ENCODE measurements around the gene MTPN. TPM values are rescaled to one million over a fixed set of nuclear protein-coding genes. Genes with fewer than 3 reads are reported as not detected.

Gene MTPN
- total and polyA plus RNA-seq, 10 of the 15 experiments (the other 5 are each of a cell fraction or from before 2014, with no cell fraction given): 38.7 to 146 (median 85.4) TPM

- TF ChIP-seq BACH1 (IDR thresholded peaks at IDR 0.05; ENCODE audit: borderline replicate concordance): peak; percentile 20; the same call in 1 of the 2 replicates
- TF ChIP-seq NR2C1 (IDR thresholded peaks at IDR 0.05): no peak
- no peak for TF ChIP-seq NFYB (IDR thresholded peaks at IDR 0.05; ENCODE audit: insufficient read depth, low read depth, low read length)
- TF ChIP-seq ZZZ3 (IDR thresholded peaks at IDR 0.05; ENCODE audit: control insufficient read depth, insufficient read length, low read depth): no peak
- TF ChIP-seq ZNF622 (IDR thresholded peaks at IDR 0.05): no peak
- TF ChIP-seq RELB (IDR thresholded peaks at IDR 0.05; ENCODE audit: low read depth): peak; percentile 36; the same call in 1 of the 2 replicates
- peak; percentile 69; the same call in 1 of the 2 replicates for TF ChIP-seq NFIC (IDR thresholded peaks at IDR 0.05; ENCODE audit: low read depth, low read length)
- TF ChIP-seq CTCF (IDR thresholded peaks at IDR 0.05 in 2 of 3, conservative IDR thresholded peaks at IDR 0.05 in 1 of 3; ENCODE audit: control insufficient read depth in 2 of 3, extremely low read depth in 1 of 3, insufficient read depth in 1 of 3, low read depth in 3 of 3, low read length in 3 of 3): no peak
- TF ChIP-seq JUNB (IDR thresholded peaks at IDR 0.05): peak; percentile 80
- TF ChIP-seq PAX5 (IDR thresholded peaks at IDR 0.05; ENCODE audit: borderline replicate concordance, low read depth, low read length): no peak
- TF ChIP-seq BCL3 (IDR thresholded peaks at IDR 0.05; ENCODE audit: borderline replicate concordance, insufficient read depth, low read depth, low read length, poor library complexity, severe bottlenecking): peak; percentile 45
- TF ChIP-seq BCLAF1 (IDR thresholded peaks at IDR 0.05): no peak
- peak; percentile 89 for TF ChIP-seq SPI1 (IDR thresholded peaks at IDR 0.05; ENCODE audit: borderline replicate concordance, insufficient read depth, low read depth, low read length)
- no peak for TF ChIP-seq FOXK2 (IDR thresholded peaks at IDR 0.05)
- TF ChIP-seq FOS (IDR thresholded peaks at IDR 0.05; ENCODE audit: borderline replicate concordance, extremely low read depth, insufficient read length): no peak
- no peak for TF ChIP-seq SP1 (IDR thresholded peaks at IDR 0.05; ENCODE audit: low read depth, low read length)
- TF ChIP-seq NRF1 (conservative IDR thresholded peaks at IDR 0.05; ENCODE audit: low read depth, low read length): no peak
- no peak for TF ChIP-seq IRF5 (IDR thresholded peaks at IDR 0.05; ENCODE audit: borderline replicate concordance)
- TF ChIP-seq SIN3A (IDR thresholded peaks at IDR 0.05; ENCODE audit: low read depth, low read length): no peak
- no peak for TF ChIP-seq JUND (IDR thresholded peaks at IDR 0.05; ENCODE audit: low read depth, low read length)
- TF ChIP-seq ETV6 (conservative IDR thresholded peaks at IDR 0.05 in 1 of 2, IDR thresholded peaks at IDR 0.05 in 1 of 2; ENCODE audit: borderline replicate concordance in 1 of 2, low read depth in 1 of 2): no peak
These were observed 34.5 kb downstream of the MTPN start (continued) for GRCh38 chr7:135942614-135943013.

Measured in GM12878 (cell line).